NCI-H2171 (cell line): Measurements from ENCODE around the gene SLCO2B1.

Source experiments
- DNase-seq: peaks from one replicate; lab custom pipeline; 2025; lab: John Stamatoyannopoulos, UW

Gene SLCO2B1

GRCh38 chr11:75193711-75194110 is 42.8 kb downstream of the SLCO2B1 start:
- DNase-seq = no peak

DNA sequence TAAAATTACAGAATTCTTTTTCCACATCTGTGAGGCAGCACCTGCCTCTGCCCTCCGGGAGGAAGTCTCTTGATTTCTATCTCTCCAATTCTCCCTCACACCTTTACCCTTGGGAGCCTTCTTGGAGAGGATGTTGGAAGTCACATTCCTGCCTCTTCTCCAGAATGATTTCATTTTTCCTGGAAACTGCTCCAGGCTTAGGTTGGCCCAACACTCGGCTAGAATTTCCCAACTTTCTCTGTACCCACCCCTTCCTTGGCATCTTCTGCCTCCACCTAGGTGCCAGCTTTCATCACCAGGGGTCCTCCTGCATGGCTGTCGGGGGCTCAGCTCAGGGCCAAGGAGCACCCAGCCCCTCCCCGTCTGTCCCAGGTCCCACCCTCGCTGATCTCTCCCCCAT is 43.2 kb downstream of the SLCO2B1 start:
- no peak for DNase-seq

- DNase-seq = no peak
These were observed 44.5 kb downstream of the SLCO2B1 start for GRCh38 chr11:75195167-75195962.

GRCh38 chr11:75196426-75196825 is 45.5 kb downstream of the SLCO2B1 start:
- no peak for DNase-seq

- no peak for DNase-seq
These were observed 46.8 kb downstream of the SLCO2B1 start for GRCh38 chr11:75197512-75198277.

- DNase-seq = peak; percentile 74
These were observed 47.5 kb downstream of the SLCO2B1 start for GRCh38 chr11:75198278-75198973.

DNA sequence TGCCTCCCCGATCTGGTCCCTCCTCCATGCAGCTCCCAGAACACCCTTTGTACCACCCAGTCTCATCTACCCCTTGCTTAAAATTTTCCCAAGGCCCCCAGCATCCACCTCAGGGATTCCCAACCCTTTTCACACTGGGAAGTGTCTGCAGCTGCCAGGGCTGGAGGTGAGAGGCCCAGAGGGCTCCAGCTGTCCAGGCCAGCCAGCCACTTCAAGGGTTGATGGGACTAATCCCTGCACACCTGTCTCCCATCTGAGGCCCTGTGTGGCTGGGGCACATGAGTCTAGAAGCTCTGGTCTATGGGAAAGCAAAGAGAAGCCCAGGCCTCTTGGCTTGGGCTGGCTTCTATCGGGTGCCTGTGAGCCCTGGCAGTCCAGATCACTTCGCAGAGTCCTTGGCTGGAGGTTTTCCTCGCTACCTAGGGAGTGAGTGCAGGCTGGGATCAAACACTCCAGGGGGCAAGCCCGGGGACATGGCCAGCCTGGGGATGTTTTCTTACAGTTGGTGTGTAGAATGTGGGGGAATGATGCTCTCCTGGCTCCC is 48.6 kb downstream of the SLCO2B1 start:
- DNase-seq = no peak

- DNase-seq = no peak
These were observed 49.1 kb downstream of the SLCO2B1 start for GRCh38 chr11:75200051-75200450.

- DNase-seq = no peak
These were observed 49.6 kb downstream of the SLCO2B1 start for GRCh38 chr11:75200531-75200930.

GRCh38 chr11:75201771-75202170 is 50.9 kb downstream of the SLCO2B1 start:
- no peak for DNase-seq

GRCh38 chr11:75202195-75202594 is 51.3 kb downstream of the SLCO2B1 start:
- DNase-seq = no peak

GRCh38 chr11:75203138-75203537 is 52.2 kb downstream of the SLCO2B1 start:
- no peak for DNase-seq

DNA sequence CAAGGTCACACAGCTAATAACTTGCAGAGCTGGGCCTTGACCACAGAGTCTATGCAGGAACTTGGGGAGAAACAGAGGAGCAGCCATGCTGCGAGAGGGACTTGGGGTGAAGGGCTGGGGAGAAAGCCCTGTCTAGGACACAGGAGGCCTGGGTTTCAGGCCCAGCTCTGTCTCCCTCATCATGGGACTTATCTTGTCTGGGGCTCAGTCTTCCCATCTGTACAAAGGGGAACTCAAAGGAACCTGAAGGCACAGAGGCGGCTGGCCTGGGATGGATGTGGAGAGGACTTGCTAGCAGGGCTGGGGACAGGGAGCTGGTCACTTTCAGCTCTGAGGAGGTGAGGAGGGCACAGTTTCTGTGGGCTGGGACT is 52.7 kb downstream of the SLCO2B1 start:
- no peak for DNase-seq

DNA sequence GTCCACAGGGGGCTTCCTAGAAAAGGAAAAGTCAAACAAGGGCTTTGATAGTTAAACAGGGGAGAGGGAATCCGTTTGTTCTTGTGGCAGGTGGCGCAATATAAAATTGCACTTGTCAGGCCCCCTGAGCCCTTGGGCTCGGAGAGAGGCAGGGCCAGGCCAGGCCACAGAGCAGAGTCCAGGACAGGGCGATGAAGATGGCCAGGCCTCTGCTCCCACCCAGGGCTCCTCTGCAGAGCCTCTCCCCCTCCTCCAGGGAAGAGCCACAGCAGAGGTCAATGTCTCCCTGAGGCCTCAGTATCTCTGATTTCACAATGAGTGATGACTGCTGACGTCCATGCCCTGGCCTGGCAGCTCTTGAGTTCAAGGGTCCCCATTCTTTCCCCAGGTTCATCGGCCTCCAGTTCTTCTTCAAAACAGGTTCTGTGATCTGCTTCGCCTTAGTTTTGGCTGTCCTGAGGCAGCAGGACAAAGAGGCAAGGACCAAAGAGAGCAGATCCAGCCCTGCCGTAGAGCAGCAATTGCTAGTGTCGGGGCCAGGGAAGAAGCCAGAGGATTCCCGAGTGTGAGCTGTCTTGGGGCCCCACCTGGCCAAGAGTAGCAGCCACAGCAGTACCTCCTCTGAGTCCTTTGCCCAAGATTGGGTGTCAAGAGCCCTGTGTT is 53.2 kb downstream of the SLCO2B1 start:
- DNase-seq = no peak

DNA sequence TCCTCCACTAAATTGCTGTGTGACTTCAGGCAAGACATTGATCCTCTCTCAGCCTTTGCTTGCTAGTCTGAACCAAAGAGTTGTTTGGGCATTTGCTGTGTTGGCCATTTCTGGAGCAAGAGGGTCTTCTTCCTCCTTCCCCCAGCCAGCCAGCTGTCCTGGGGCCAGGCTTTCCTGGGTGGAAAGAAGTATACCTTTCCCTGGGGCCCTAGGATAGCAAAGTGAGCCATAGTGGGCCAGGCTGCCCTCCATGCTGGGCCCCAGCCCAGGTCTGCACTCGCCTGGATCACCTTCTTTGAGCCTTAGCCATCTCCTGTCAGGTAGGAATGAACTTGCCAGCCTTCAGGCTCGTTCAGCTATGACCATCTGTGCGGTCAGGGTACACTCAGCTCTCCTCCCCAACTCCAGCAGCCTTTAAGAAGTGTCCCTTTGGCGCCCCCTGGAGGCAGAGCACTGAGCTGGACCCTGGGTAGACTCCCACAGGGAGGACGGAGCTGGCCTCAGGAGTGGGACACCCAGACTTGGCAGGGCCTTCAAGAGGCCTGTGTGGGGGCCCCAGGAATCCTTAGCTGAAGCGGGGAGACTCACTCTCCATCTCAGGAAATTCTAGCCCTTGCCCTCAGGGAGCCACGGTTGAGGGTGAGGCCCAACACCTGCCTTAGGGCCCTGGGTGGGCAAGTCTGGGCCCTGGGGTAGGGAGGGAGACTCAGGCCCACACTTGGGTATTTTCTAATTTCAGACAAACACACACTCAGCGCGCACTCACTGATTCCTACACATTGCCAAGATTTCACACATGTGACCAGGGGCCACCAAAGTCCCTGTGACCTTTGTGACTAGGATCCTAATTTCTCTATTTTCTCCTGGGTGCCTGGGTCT is 54.0 kb downstream of the SLCO2B1 start:
- no peak for DNase-seq

DNA sequence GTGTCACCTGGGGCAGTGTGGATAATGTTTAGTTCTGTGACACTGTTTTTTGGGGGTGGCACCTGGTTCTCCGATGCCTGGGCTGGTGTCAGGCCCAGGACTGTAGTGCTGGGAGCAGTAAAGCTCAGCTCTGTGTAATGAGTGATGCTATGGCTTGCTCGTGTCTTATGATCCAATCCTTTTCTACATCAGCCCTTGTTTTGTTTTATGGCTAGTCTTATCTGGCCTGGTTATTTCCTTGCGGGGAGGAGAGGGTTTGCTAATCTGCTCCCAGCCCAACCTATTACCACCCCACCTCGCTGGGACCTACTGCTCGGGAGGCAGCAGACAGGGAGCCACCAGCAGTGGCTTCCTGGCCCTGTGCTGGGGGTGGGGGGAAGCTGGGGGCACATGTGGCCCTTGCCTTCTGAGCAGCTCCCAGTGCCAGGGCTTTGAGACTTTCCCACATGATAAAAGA is 54.7 kb downstream of the SLCO2B1 start:
- no peak for DNase-seq

GRCh38 chr11:75208446-75208845 is 57.5 kb downstream of the SLCO2B1 start:
- no peak for DNase-seq

DNA sequence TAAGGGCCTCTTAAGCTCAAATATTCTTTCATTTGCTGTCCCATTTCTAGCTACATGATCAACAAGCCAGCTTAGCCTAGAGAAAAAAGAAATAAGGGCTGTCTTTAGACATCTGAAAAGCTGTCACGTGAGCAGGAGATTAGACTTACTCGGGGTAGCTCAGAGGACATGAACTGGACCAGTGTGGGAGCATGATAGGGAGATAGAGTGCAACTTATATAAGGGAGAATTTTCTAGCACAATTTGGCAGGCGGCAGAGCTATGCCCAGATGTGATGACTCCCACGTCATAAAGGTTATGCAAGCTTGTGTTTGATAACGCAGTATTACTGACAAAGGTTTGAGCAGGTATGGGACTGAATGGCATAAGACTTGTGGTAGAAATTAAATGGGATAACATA is 61.5 kb downstream of the SLCO2B1 start:
- DNase-seq = no peak

DNA sequence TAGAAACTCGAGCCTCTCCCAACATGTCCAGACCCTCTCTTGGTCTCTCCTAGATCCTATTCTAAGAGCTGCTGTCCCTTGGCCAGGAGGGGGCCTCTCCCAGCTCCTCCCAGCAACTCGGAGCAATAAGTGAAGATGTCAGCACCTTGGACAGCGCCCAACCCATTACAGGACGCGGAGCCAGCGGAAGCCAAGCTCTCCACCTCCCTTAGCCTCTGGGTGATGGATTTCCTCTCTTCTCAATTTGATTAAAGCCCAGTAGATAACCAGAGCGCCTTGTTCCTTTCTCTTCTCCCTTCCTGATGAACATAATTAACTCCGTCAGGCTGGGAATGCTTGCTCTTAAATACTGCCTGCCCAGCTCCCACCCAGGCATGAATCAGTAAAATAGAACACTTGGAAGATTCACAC is 63.5 kb downstream of the SLCO2B1 start:
- DNase-seq = no peak

- DNase-seq = no peak
These were observed 63.9 kb downstream of the SLCO2B1 start for GRCh38 chr11:75214843-75215242.

GRCh38 chr11:75219869-75220268 is 69.0 kb downstream of the SLCO2B1 start:
- DNase-seq = no peak
